GM12874 (cell line): ENCODE measurements around the gene KCNH6.

Experiments used
- CTCF ChIP-seq: IDR thresholded peaks from 2 replicates; pipeline ENCODE4 v1.5.1; 2011; ENCODE audit warnings: low read depth, mild to moderate bottlenecking, control low read depth, low read length, moderate library complexity; ENCODE audit not compliant: insufficient read depth

Gene KCNH6

GRCh38 chr17:63490329-63490728 lies 32.8 kb upstream of the KCNH6 start:
- TF ChIP-seq CTCF: no peak

GRCh38 chr17:63490858-63491400 lies 32.2 kb upstream of the KCNH6 start:
- TF ChIP-seq CTCF: no peak

GRCh38 chr17:63491413-63491812 lies 31.7 kb upstream of the KCNH6 start:
- TF ChIP-seq CTCF: no peak

- TF ChIP-seq CTCF: no peak
These were observed 31.1 kb upstream of the KCNH6 start for GRCh38 chr17:63491977-63492618.

DNA sequence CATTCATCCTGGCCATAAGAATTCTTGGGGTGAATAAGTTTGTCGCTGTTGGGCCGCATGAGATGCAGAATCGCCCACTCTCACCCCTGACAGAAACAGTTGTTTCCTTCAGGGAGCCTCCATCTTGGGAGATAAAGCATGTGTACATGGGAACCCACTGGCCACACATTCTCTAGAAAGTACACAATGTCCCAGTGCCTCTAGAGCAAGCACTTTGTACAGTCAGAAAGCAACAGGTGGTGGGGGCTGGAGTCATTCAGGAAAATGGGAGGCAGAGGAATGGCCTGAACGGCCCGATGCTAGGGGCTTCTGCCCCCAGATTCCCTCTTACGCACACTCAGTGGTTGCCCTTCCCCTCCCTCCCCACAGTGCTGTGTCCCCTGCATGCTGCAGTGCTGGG lies 30.2 kb upstream of the KCNH6 start:
- TF ChIP-seq CTCF: no peak

DNA sequence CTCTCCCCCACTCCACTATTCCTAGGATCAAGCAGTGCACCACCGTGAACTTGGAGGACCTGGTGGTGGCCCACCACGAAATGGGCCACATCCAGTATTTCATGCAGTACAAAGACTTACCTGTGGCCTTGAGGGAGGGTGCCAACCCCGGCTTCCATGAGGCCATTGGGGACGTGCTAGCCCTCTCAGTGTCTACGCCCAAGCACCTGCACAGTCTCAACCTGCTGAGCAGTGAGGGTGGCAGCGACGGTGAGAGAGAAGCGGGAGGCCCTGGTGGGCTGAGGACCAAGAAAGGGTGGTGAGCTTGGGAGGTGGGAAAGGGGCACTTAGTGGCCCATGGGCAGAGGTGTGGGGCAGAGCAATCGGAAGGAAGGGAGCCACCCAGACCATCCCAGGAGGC lies 29.7 kb upstream of the KCNH6 start:
- no peak for TF ChIP-seq CTCF

GRCh38 chr17:63494300-63494928 lies 28.7 kb upstream of the KCNH6 start:
- no peak for TF ChIP-seq CTCF
